HFF-Myc (cell line): ENCODE results near the gene GOPC.

Source experiments
- DNase-seq: peaks from one replicate; pipeline ENCODE4 v3.0.0-alpha.2; 2011; ENCODE audit warnings: low read depth; ENCODE audit errors: extremely low read depth
- H3K4me3 ChIP-seq: replicated peaks from 2 replicates; pipeline ENCODE4 v1.5.1; 2011; ENCODE audit warnings: low read depth, mild to moderate bottlenecking, control low read depth, low read length
- TF ChIP-seq, protein P1 (sequence below): IDR thresholded peaks from 2 replicates; pipeline ENCODE4 v1.5.1; 2012; ENCODE audit warnings: mild to moderate bottlenecking, low read depth, low read length, control low read depth; ENCODE audit errors: missing control alignments

GOPC gene

GRCh38 chr6:117531809-117532725, 70.2 kb downstream of the GOPC start:
- no peak overlapping the region for H3K4me3 ChIP-seq
- no peak for DNase-seq
- TF ChIP-seq, protein P1, sequence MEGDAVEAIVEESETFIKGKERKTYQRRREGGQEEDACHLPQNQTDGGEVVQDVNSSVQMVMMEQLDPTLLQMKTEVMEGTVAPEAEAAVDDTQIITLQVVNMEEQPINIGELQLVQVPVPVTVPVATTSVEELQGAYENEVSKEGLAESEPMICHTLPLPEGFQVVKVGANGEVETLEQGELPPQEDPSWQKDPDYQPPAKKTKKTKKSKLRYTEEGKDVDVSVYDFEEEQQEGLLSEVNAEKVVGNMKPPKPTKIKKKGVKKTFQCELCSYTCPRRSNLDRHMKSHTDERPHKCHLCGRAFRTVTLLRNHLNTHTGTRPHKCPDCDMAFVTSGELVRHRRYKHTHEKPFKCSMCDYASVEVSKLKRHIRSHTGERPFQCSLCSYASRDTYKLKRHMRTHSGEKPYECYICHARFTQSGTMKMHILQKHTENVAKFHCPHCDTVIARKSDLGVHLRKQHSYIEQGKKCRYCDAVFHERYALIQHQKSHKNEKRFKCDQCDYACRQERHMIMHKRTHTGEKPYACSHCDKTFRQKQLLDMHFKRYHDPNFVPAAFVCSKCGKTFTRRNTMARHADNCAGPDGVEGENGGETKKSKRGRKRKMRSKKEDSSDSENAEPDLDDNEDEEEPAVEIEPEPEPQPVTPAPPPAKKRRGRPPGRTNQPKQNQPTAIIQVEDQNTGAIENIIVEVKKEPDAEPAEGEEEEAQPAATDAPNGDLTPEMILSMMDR: no peak

GRCh38 chr6:117531346-117531745, 71.0 kb downstream of the GOPC start:
- DNase-seq: no peak
- no peak overlapping the region for H3K4me3 ChIP-seq
- TF ChIP-seq, protein P1: no peak

- TF ChIP-seq, protein P1: no peak
- H3K4me3 ChIP-seq: no peak overlapping the region
- no peak for DNase-seq
Measured at GRCh38 chr6:117530467-117531242, 71.7 kb downstream of the GOPC start.

DNA sequence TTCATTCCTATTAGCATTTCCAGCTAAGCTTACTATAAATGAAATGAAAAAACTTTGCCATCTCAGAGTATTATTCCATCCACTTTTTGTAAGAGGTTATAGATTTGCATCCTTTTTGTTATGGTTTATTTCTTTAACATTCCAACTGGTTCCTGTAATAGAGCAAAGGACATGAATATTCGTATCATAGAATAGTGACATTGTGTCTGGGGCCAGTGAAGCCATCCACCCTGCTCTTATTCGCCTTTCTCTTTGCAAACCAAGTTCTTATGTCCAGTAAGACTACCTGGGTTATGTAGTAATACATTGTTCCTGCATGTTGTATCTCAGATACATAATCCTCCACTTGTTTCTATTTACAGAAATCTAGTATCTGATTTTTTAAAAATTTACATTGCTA, 76.7 kb downstream of the GOPC start:
- no peak for DNase-seq
- TF ChIP-seq, protein P1: no peak
- no peak overlapping the region for H3K4me3 ChIP-seq

DNA sequence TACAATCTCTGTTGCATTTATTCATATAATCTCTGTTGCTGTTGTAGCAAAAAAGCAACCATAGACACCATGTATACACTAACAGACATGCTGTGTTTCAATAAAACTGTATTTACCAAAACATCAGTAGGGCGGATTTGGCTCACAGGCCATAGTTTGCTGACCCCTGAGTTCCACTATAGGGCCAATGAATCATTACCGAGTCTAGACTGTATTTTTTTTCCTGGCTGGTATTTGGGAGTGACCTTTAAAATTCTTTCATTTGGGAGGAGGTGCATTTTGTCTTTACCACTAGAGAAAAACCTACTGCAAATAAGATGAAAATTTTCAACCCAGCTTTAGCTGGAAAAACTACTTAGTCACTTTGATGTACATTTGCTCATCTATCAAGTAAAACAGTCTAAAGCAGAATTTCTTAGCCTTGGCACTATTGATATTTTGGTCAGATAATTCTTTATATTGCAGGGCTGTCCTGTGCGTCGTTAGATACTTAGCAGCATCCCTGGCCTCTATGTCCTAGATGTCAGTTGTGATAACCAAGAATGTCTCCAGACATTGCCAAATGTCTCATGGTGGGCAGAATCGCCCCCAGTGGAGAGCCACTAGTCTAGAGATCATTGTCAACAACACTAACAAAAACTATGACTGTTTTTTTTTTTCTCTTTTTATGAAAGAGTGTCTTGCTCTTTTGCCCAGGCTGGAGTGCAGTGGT, 80.4 kb downstream of the GOPC start:
- TF ChIP-seq, protein P1: no peak
- H3K4me3 ChIP-seq: no peak overlapping the region
- no peak for DNase-seq

DNA sequence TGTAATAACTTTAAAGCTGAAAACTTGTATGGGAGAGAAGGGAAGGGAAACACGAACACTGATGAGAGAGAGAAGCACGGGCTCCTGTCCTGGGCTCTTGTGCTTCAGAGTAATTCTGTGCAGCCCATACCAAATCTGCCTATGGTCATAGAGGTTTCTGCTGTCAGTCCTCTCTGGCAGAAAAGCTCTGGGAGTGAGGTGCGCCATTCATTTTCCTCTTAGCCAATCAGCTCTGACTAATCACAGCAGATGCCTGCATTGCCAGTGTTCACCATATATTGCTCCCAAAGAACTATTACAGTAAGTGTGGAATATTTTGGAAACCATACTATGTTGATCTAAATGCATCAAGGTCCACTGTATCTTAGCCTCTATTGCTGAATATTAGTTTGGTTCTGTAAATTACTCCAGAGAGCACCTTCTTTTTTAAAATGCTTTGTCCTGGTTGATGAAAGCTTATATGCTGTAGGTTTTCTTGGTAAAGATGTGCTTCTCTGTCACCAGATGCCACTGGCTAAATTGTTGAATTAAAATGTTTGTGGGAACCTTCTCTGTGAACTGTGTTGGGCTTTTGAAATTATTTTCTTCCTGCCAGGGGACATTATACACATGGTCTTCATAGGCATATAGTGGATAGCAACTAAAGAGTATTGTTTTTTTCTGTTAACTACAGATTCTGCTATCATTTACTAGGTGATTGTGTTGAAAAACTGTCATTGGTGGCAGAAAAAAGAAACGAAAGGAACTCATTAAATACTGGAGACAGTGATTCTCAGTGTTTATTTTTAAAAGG, 81.5 kb downstream of the GOPC start:
- H3K4me3 ChIP-seq: no peak overlapping the region
- TF ChIP-seq, protein P1: no peak
- DNase-seq: no peak
